ENCODE measurements around the gene SH3RF3.

The SH3RF3 gene

GRCh38 chr2:109266998-109267854, 138.2 kb downstream of the SH3RF3 start:
- DNase-seq, result no peak

GRCh38 chr2:109268916-109269315, 139.9 kb downstream of the SH3RF3 start:
- DNase-seq, result no peak

DNA sequence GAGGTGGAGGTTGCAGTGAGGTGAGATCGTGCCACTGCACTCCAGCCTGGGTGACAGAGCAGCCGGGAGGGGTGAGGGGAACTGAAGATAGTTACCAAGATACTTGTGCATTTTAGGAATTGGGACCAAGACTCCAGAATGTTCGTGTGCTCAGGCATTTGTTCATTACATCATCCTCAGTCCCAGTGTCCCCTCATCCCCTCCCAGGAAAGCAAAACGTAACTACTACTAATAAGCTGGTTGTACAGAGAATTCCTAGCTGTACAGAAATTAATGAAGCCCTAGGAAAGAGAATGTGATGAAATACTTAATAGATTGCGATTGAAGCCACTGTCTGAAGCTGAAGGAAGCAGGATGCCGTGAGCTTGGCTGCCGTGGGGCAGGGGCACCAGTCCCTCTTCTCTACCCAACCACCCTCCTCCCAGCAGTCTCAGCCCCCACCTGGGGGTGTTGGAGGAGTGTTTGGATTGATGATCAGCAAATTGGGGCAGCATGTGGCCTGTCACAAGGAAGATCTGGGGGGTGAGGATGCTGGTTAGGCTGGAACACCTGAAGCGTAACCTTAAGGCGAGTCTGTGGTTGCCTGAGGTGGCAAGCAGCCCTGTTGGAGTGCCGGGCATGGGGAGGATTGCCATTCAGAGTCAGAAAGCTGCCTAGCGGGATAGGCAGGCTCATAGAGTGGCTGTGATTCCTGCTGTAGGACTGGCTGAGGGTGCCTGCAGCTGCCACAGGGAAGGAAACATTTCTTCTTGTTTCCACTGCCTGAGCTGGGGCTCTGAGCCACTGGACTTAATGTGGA, 140.9 kb downstream of the SH3RF3 start:
- DNase-seq, result no peak

- DNase-seq, result no peak
These were observed 141.7 kb downstream of the SH3RF3 start for GRCh38 chr2:109270505-109271312.

- no peak for DNase-seq
These were observed 142.9 kb downstream of the SH3RF3 start for GRCh38 chr2:109271920-109272319.

DNA sequence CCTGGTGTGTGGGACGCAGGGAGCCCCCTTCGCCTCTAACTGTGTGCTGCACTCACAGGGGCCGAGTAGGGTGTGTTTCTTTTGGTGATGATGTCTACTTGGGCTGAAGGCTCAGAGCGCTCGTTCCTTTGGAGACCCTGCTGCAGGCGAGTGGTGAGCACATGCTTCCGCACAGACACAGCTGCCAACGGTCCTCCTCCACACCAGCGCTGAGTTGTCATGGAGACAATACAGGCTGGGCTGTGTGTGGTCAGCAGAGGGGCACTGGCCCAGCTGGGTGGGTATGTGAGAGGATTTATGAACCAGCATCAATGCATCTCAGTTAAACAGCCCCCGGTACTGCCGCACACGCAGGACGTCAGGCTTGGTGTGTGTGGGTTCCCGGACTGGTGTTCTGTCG, 143.5 kb downstream of the SH3RF3 start:
- no peak for DNase-seq

DNA sequence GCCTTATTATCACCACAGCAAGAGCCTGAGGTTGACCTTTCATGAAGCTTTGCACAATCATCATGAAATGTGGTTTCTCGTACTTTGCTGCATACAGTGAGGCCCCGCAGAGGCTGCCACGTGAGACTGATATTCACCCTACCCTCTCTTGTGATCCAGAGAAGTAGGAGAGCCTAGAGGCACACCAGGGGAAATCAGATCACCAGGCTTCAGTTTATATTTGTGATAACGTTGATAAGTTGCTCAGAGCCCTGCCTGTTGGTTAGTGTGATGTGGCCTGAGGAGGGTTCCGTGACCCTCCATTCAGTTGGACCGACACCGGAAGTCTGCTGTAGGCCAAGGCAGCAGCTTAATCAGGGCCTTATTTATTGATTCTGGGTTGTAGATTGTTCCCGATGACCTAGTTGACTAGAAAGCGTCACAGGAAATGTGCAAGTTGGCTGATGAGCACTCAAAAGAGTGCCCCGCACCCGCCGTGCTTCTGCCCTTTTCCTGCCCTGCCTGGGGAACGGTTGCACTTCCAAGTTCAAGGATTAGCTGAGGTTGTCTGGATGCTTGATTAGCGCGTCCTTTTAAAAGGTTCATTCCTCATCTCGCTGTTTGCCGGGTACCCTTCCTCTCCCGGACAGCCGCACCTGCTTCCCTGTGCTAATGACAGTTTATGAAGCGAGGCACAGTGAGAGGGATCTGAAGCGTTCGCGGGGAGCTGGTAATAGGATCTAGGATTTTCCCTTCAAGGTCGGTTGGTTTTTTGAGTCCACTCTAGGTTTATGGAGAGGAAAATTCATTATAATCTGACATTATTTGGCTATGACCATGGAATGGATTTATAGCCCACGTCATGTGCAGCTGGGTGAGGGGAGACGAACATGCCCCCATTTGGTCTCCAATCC, 146.4 kb downstream of the SH3RF3 start:
- no peak for DNase-seq

- DNase-seq, result no peak
These were observed 148.4 kb downstream of the SH3RF3 start for GRCh38 chr2:109277406-109277805.

GRCh38 chr2:109279243-109279860, 150.3 kb downstream of the SH3RF3 start:
- DNase-seq, result no peak

DNA sequence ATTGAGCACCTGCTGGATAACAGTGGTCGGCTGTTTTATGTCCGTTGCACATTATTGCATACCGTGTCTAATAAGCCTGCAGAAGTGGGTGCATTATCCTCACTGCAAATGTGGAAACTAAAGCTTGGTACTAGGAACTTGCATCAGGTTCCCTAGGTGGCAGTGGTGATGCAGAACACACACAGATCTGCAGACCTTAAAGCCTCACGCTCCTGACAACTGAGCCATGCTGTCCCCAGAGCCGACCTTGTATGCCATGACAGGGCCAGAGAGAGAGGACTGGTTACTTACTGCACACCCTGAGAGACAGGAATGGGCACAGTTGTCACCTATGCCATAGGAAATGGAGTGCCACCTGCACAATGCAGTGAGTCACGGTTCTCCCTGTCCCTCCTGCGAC, 151.8 kb downstream of the SH3RF3 start:
- no peak for DNase-seq

DNA sequence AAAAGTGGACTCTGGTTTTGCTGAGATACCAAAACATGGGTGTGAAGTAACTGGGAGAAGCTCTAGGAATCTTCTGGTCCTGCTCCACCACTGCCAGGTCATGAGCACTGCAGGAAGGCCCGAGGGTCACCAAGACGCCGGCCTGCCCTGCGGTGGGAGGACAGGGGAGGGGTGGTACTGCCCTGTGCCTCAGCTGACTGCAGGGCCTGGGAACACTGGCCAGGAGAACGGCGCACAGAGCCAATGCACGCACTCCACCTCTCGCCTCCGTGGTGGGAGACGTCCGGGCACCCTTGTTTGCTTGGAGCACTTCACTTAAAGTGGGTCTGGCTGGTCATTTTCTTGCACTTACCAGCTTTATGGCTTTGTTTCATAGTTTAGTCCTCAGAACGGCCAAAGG, 153.4 kb downstream of the SH3RF3 start:
- no peak for DNase-seq

GRCh38 chr2:109282865-109283264, 153.9 kb downstream of the SH3RF3 start:
- no peak for DNase-seq

- no peak for DNase-seq
These were observed 155.8 kb downstream of the SH3RF3 start for GRCh38 chr2:109284826-109285225.

DNA sequence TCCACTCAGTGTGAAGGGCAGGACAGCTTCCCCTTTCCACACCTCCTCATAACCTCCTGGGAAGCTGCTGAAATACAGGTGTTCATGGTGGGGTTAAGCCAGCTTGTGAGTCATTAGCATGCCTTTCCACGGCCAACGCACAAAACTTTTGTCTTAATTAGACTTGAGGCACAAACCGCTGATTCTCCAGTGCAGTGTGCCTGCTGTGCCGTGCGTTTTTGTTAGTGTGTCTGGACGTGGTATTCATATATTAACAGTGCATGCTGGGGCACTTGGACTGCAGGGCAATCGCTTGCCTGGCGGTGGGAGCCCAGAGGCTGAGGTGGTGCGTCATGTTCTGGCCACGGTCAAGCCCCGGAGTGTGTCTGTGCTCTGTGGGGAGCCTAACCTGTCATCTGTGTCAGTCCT, 156.2 kb downstream of the SH3RF3 start:
- DNase-seq, result no peak

GRCh38 chr2:109287413-109287812, 158.4 kb downstream of the SH3RF3 start:
- DNase-seq, result no peak

- DNase-seq, result no peak
These were observed 158.8 kb downstream of the SH3RF3 start for GRCh38 chr2:109287838-109288237.

- no peak for DNase-seq
These were observed 159.8 kb downstream of the SH3RF3 start for GRCh38 chr2:109288544-109289368.

GRCh38 chr2:109289504-109290222, 160.7 kb downstream of the SH3RF3 start:
- no peak for DNase-seq

GRCh38 chr2:109290887-109291643, 162.1 kb downstream of the SH3RF3 start:
- no peak for DNase-seq
